Measurements from ENCODE around the gene WAPL. TPM values are rescaled to one million over a fixed set of nuclear protein-coding genes. Genes with fewer than 3 reads are reported as not detected.

The WAPL gene
- total and polyA plus RNA-seq, 2 donors (not counting 1 experiment from before 2014, with no cell fraction given): 8.3 to 42.8 TPM

- H3K4me3 ChIP-seq (ENCODE audit: control extremely low read depth in 1 of 5, extremely low read depth in 1 of 5, insufficient read depth in 1 of 5, low read depth in 2 of 5, low read length in 4 of 5): no peak overlapping the region
- no peak overlapping the region for H2AFZ ChIP-seq (ENCODE audit: insufficient read depth, low read depth, low read length, poor library complexity, severe bottlenecking)
- no peaks in the 10 kb centered on the region for H3K9me3 ChIP-seq (ENCODE audit: control extremely low read depth in 1 of 3, control insufficient read depth in 2 of 3, insufficient read depth in 1 of 3, low read length in 2 of 3)
- H3K9ac ChIP-seq (ENCODE audit: low read length): no peak overlapping the region
- CTCF ChIA-PET: no interaction called here
- DNase-seq: no peak
- no peaks in the 10 kb centered on the region for H3K4me1 Mint-ChIP-seq
- peaks cover 4 to 78% of the 10 kb centered on the region in 2 experiments for H3K36me3 ChIP-seq (replicated peaks in 1 of 2; ENCODE audit: control extremely low read depth in 1 of 2, control insufficient read depth in 1 of 2, extremely low read depth in 1 of 2, insufficient read depth in 2 of 2, low read length in 1 of 2)
- no peaks in the 10 kb centered on the region for H3K27me3 ChIP-seq (replicated peaks in 1 of 4; ENCODE audit: control extremely low read depth in 1 of 4, control insufficient read depth in 3 of 4, insufficient read depth in 4 of 4, low read length in 3 of 4)
- no peak for ATAC-seq (ENCODE audit: low read depth)
- H3K27ac Mint-ChIP-seq: no peak overlapping the region
- no peak overlapping the region for H3K27ac ChIP-seq (ENCODE audit: low read length in 2 of 2)
- H3K79me2 ChIP-seq (ENCODE audit: control insufficient read depth, insufficient read depth, low read length): peaks cover 3% of the 10 kb centered on the region
- no peak overlapping the region for H3K4me2 ChIP-seq (replicated peaks; ENCODE audit: low read depth, low read length, poor library complexity, severe bottlenecking)
- H3K27me3 Mint-ChIP-seq: no peaks in the 10 kb centered on the region
- no peaks in the 10 kb centered on the region for H3K4me1 ChIP-seq (ENCODE audit: control insufficient read depth in 2 of 2, insufficient read depth in 2 of 2, low read length in 2 of 2)
- TF ChIP-seq EZH2 (IDR thresholded peaks at IDR 0.05; ENCODE audit: borderline replicate concordance, insufficient read depth, low read depth, low read length, poor library complexity, severe bottlenecking) (no peak), CTCF (IDR thresholded peaks at IDR 0.05) (no peak)
- intact Hi-C loops (cut with micrococcal nuclease): no loop called here
- POLR2A ChIA-PET: no interaction called here
- H4K20me1 ChIP-seq (ENCODE audit: control insufficient read depth, insufficient read depth, low read length, poor library complexity, severe bottlenecking): peaks cover 15% of the 10 kb centered on the region
- H3K4me3 Mint-ChIP-seq: no peak overlapping the region
- WGBS (ENCODE audit: insufficient coverage): 100% methylated on average over 4 of the region's 5 CpGs
- no peaks in the 10 kb centered on the region for H3K9me3 Mint-ChIP-seq (ENCODE audit: insufficient read depth)
These were observed 80.4 kb downstream of the WAPL start for GRCh38 chr10:86440874-86441843.

GRCh38 chr10:86439544-86439943 is 82.0 kb downstream of the WAPL start:
- ChIA-PET CTCF (no interaction called here), POLR2A (no interaction called here)
- Histone ChIP-seq H2AFZ (ENCODE audit: insufficient read depth, low read depth, low read length, poor library complexity, severe bottlenecking) (no peak overlapping the region), H4K20me1 (ENCODE audit: control insufficient read depth, insufficient read depth, low read length, poor library complexity, severe bottlenecking) (peaks cover 15% of the 10 kb centered on the region), H3K27ac (ENCODE audit: low read length in 2 of 2) (no peak overlapping the region), H3K4me3 (ENCODE audit: control extremely low read depth in 1 of 5, extremely low read depth in 1 of 5, insufficient read depth in 1 of 5, low read depth in 2 of 5, low read length in 4 of 5) (no peak overlapping the region), H3K79me2 (ENCODE audit: control insufficient read depth, insufficient read depth, low read length) (peaks cover 2% of the 10 kb centered on the region), H3K4me2 (replicated peaks; ENCODE audit: low read depth, low read length, poor library complexity, severe bottlenecking) (no peak overlapping the region), H3K4me1 (ENCODE audit: control insufficient read depth in 2 of 2, insufficient read depth in 2 of 2, low read length in 2 of 2) (no peaks in the 10 kb centered on the region), H3K27me3 (replicated peaks in 1 of 4; ENCODE audit: control extremely low read depth in 1 of 4, control insufficient read depth in 3 of 4, insufficient read depth in 4 of 4, low read length in 3 of 4) (no peaks in the 10 kb centered on the region), H3K36me3 (replicated peaks in 1 of 2; ENCODE audit: control extremely low read depth in 1 of 2, control insufficient read depth in 1 of 2, extremely low read depth in 1 of 2, insufficient read depth in 2 of 2, low read length in 1 of 2) (peaks cover 3 to 66% of the 10 kb centered on the region in 2 experiments), H3K9ac (ENCODE audit: low read length) (no peak overlapping the region), H3K9me3 (ENCODE audit: control extremely low read depth in 1 of 3, control insufficient read depth in 2 of 3, insufficient read depth in 1 of 3, low read length in 2 of 3) (no peaks in the 10 kb centered on the region)
- 42% methylated on average over 1 of the region's 1 CpG for WGBS (ENCODE audit: insufficient coverage)
- no peak for DNase-seq
- no peak for ATAC-seq (ENCODE audit: low read depth)
- Mint-ChIP-seq H3K27me3 (no peaks in the 10 kb centered on the region), H3K9me3 (ENCODE audit: insufficient read depth) (no peaks in the 10 kb centered on the region), H3K4me3 (no peak overlapping the region), H3K27ac (no peak overlapping the region), H3K4me1 (no peaks in the 10 kb centered on the region)
- no peak for TF ChIP-seq EZH2 (IDR thresholded peaks at IDR 0.05; ENCODE audit: borderline replicate concordance, insufficient read depth, low read depth, low read length, poor library complexity, severe bottlenecking)
- TF ChIP-seq CTCF (IDR thresholded peaks at IDR 0.05): no peak
- intact Hi-C loops (cut with micrococcal nuclease): loop anchor here (5.0 kb wide), 1 partner anchor 37 kb away; no protein-coding TSS in a partner anchor
